ENCODE data around the gene SPEN. TPM values are rescaled to one million over a fixed set of nuclear protein-coding genes. Genes with fewer than 3 reads are reported as not detected.

The SPEN gene
- polyA plus RNA-seq, 1 of the 3 experiments (the other 2 are of a cell fraction), result 6.1 TPM

DNA sequence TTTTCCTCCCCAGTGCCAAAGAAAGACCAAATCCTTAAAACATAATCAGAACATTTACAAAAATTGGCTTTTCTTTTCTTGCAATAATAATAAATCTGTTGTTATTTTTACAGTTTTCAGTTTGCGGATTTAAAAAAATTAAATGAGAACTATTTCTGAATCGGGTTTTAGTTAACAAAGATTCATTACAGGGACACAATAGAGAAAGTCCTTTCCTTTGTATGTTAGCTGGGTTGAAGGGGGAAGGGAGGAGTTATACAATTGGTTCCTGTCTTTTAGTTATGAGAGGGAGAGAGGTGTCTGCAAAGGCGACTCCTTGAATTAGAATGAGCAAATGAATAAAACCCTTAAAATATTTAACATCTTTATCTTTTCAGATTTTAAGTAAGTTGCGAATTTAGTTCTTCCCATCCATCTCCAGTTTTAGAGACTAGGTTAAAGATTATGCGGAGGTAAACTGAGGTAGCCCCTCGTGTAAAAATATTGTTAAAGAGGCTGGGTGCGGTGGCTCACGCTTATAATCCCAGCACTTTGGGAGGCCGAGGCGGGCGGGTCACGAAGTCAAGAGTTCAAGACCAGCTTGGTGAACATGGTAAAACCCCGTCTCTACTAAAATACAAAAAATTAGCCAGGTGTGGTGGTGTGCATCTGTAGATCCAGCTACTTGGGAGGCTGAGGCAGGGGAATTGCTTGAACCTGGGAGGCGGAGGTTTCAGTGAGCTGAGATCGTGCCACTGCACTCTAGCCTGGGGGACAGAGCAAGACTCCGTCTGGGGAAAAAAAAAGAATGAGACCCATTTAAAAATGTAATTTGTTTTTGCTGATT lies 3.9 kb downstream of the SPEN start:
- peak overlapping the region; percentile 83; the same call in 1 of the 2 replicates for H3K9ac ChIP-seq
- peak overlapping the region in 1 of 2 experiments; percentile 35; a peak in 1 of 4 replicates for H3K4me3 ChIP-seq (ENCODE audit: low read depth in 2 of 2, low read length in 1 of 2)
- H4K20me1 ChIP-seq (ENCODE audit: insufficient read depth), result peaks cover 19% of the 10 kb centered on the region; the same call in 1 of the 2 replicates
- DNase-seq, result no peak
- no peaks in the 10 kb centered on the region for H3K9me2 ChIP-seq
- H2AFZ ChIP-seq (ENCODE audit: low read depth), result no peak overlapping the region
- peak overlapping the region; percentile 91 for H3K4me2 ChIP-seq
- no peaks in the 10 kb centered on the region for H3K9me3 ChIP-seq
- H3K27ac ChIP-seq (ENCODE audit: low read depth in 2 of 2, low read length in 1 of 2), result peak overlapping the region; percentile 98
- H3K27me3 ChIP-seq (ENCODE audit: insufficient read depth), result no peaks in the 10 kb centered on the region
- H3K36me3 ChIP-seq (replicated peaks in 1 of 2; ENCODE audit: control insufficient read depth in 1 of 2, insufficient read depth in 2 of 2, low read length in 1 of 2), result no peaks in the 10 kb centered on the region
- POLR2A ChIA-PET, result no interaction called here
- H3K79me2 ChIP-seq (ENCODE audit: insufficient read depth), result peaks cover 96% of the 10 kb centered on the region
- TF ChIP-seq, protein P1, sequence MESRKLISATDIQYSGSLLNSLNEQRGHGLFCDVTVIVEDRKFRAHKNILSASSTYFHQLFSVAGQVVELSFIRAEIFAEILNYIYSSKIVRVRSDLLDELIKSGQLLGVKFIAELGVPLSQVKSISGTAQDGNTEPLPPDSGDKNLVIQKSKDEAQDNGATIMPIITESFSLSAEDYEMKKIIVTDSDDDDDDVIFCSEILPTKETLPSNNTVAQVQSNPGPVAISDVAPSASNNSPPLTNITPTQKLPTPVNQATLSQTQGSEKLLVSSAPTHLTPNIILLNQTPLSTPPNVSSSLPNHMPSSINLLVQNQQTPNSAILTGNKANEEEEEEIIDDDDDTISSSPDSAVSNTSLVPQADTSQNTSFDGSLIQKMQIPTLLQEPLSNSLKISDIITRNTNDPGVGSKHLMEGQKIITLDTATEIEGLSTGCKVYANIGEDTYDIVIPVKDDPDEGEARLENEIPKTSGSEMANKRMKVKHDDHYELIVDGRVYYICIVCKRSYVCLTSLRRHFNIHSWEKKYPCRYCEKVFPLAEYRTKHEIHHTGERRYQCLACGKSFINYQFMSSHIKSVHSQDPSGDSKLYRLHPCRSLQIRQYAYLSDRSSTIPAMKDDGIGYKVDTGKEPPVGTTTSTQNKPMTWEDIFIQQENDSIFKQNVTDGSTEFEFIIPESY (IDR thresholded peaks at IDR 0.05; ENCODE audit: borderline replicate concordance, low read depth), result no peak
- CTCF ChIA-PET, result interaction anchor here (0.8 to 1.8 kb wide), 4 partner anchors 60 to 111 kb away, joined by 3 to 4 read pairs (median 3); no protein-coding TSS in a partner anchor
- H3K4me1 ChIP-seq (ENCODE audit: control insufficient read depth in 1 of 2, insufficient read depth in 2 of 2, low read depth in 1 of 2, low read length in 1 of 2), result peaks cover 7 to 22% of the 10 kb centered on the region in 2 experiments; a peak in 3 of 4 replicates
- H3F3A ChIP-seq (replicated peaks; ENCODE audit: insufficient read depth), result peaks cover 35% of the 10 kb centered on the region
- 84% methylated on average over 16 of the region's 16 CpGs for WGBS (ENCODE audit: low lambda C conversion rate)

DNA sequence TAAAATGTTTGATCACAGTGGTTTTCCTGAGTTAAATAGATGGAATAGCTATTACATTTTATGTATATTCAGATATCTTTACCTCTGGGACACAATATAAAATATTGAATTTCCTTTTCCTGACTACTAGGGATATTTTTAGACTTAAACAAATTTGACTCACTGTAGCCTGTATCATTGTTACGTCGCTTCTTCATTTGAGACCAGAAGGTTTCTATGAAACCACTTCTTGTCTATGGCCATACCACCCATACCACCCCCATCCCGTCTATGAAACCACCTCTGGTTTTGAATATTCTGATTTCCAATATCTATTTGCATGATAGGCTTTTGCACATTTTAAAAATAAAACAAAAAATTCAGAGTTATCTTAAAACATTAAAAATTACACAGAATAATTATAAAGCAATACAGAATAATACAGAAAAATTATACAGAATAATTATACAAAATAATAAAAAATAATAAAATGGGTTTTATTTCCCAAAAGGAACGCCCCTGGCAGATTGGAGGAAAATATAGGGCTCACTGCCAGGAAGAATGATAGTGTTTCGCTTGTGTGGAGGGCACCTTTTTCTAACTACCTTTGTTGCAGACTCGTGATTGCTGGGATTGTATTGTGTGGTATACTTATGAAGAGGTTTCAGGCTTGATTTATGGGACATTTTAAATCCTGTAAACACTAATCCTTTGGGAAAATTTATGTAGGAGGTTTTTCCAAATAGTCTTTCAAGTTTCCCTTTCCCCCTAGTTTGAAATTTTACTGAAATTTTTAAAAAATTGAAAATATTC lies 4.7 kb downstream of the SPEN start:
- no peaks in the 10 kb centered on the region for H3K9me3 ChIP-seq
- peak overlapping the region; percentile 91 for H3K4me2 ChIP-seq
- H3K79me2 ChIP-seq (ENCODE audit: insufficient read depth), result peaks cover 96% of the 10 kb centered on the region
- peaks cover 25% of the 10 kb centered on the region; the same call in 1 of the 2 replicates for H4K20me1 ChIP-seq (ENCODE audit: insufficient read depth)
- H2AFZ ChIP-seq (ENCODE audit: low read depth), result no peak overlapping the region
- no peaks in the 10 kb centered on the region for H3K27me3 ChIP-seq (ENCODE audit: insufficient read depth)
- ChIA-PET POLR2A (no interaction called here), CTCF (interaction anchor here (0.8 to 1.8 kb wide), 3 partner anchors 60 to 90 kb away, joined by 3 to 4 read pairs (median 3); no protein-coding TSS in a partner anchor)
- 76% methylated on average over 6 of the region's 6 CpGs for WGBS (ENCODE audit: low lambda C conversion rate)
- no peak for DNase-seq
- no peak overlapping the region for H3K4me3 ChIP-seq (ENCODE audit: low read depth in 2 of 2, low read length in 1 of 2)
- no peaks in the 10 kb centered on the region for H3K9me2 ChIP-seq
- peaks cover 7 to 22% of the 10 kb centered on the region in 2 experiments; a peak in 3 of 4 replicates for H3K4me1 ChIP-seq (ENCODE audit: control insufficient read depth in 1 of 2, insufficient read depth in 2 of 2, low read depth in 1 of 2, low read length in 1 of 2)
- TF ChIP-seq JUND (IDR thresholded peaks at IDR 0.05) (no peak), EP300 (IDR thresholded peaks at IDR 0.05; ENCODE audit: borderline replicate concordance in 1 of 2, low read depth in 1 of 2, low read length in 1 of 2) (no peak), FOSL2 (IDR thresholded peaks at IDR 0.05; ENCODE audit: borderline replicate concordance, low read depth) (no peak), RCOR1 (IDR thresholded peaks at IDR 0.05; ENCODE audit: low read length) (no peak), CHD2 (IDR thresholded peaks at IDR 0.05; ENCODE audit: low read length, partially characterized antibody) (no peak), RAD21 (IDR thresholded peaks at IDR 0.05; ENCODE audit: low read length) (no peak), GATA2 (CRISPR knock-in tag; IDR thresholded peaks at IDR 0.05) (no peak), TEAD4 (IDR thresholded peaks at IDR 0.05; ENCODE audit: borderline replicate concordance, insufficient read depth) (no peak), TAF1 (IDR thresholded peaks at IDR 0.05; ENCODE audit: borderline replicate concordance, low read depth, low read length) (no peak), GABPA (IDR thresholded peaks at IDR 0.05; ENCODE audit: low read depth) (no peak), FOXM1 (IDR thresholded peaks at IDR 0.05; ENCODE audit: low read depth) (no peak)
- TF ChIP-seq, protein P2, sequence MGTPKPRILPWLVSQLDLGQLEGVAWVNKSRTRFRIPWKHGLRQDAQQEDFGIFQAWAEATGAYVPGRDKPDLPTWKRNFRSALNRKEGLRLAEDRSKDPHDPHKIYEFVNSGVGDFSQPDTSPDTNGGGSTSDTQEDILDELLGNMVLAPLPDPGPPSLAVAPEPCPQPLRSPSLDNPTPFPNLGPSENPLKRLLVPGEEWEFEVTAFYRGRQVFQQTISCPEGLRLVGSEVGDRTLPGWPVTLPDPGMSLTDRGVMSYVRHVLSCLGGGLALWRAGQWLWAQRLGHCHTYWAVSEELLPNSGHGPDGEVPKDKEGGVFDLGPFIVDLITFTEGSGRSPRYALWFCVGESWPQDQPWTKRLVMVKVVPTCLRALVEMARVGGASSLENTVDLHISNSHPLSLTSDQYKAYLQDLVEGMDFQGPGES (IDR thresholded peaks at IDR 0.05; ENCODE audit: low read depth, low read length), result no peak
- TF ChIP-seq, protein P3, sequence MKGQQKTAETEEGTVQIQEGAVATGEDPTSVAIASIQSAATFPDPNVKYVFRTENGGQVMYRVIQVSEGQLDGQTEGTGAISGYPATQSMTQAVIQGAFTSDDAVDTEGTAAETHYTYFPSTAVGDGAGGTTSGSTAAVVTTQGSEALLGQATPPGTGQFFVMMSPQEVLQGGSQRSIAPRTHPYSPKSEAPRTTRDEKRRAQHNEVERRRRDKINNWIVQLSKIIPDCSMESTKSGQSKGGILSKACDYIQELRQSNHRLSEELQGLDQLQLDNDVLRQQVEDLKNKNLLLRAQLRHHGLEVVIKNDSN (IDR thresholded peaks at IDR 0.05; ENCODE audit: borderline replicate concordance, low read depth), result no peak
- TF ChIP-seq, protein P1 (IDR thresholded peaks at IDR 0.05; ENCODE audit: borderline replicate concordance, low read depth), result no peak
- H3K9ac ChIP-seq, result 0 out of 2 replicates have a peak overlapping the region, but pooled peaks have one; percentile 83
- peak overlapping the region in 1 of 2 experiments; percentile 98; a peak in 2 of 4 replicates for H3K27ac ChIP-seq (ENCODE audit: low read depth in 2 of 2, low read length in 1 of 2)
- H3F3A ChIP-seq (replicated peaks; ENCODE audit: insufficient read depth), result peaks cover 35% of the 10 kb centered on the region
- no peaks in the 10 kb centered on the region for H3K36me3 ChIP-seq (replicated peaks in 1 of 2; ENCODE audit: control insufficient read depth in 1 of 2, insufficient read depth in 2 of 2, low read length in 1 of 2)
